ENCODE measurements around the gene C20orf173. TPM values are rescaled to one million over a fixed set of nuclear protein-coding genes. Genes with fewer than 3 reads are reported as not detected.

The C20orf173 gene
- total RNA-seq, 1 experiment from 2014 or later = not detected

DNA sequence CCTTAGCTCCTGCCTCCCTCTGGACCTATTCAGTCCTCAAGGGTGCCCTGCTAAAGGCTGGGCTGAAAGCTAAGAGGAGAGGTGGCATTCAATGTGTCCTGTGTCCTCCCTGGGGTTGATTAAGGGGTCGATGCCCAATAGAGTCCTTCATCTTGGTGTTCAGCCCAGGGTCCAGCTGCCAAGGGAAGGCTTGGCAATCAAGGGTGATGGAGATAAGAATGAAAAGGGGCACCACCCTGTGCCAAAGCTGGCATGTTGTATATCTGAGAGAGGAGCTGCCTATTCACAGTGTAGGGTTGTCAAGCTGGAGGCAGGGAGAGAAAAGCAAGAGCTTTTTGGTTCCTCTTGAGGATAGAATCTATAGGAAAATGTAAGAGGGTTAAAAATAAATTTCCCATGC, 12.3 kb downstream of the C20orf173 start:
- no peaks in the 10 kb centered on the region for H3K79me2 ChIP-seq (ENCODE audit: low read depth)
- CTCF ChIA-PET = interaction anchor here (0.7 kb wide), 1 partner anchor 13 kb away, joined by 5 read pairs; no protein-coding TSS in a partner anchor
- no peaks in the 10 kb centered on the region for H3K27me3 ChIP-seq (ENCODE audit: insufficient read depth, low read depth)
- POLR2A ChIA-PET (ENCODE audit: unreplicated experiment) = interaction anchor here (0.5 to 0.6 kb wide), 2 partner anchors 20 to 24 kb away, joined by 6 to 7 read pairs; no protein-coding TSS in a partner anchor
- intact Hi-C loops (cut with micrococcal nuclease; ENCODE audit: unreplicated experiment) = loop anchor here (2.0 kb wide), 1 partner anchor 438 kb away; the partner anchor contains the start of gene SCAND1
- peak overlapping the region; percentile 80 for H3K27ac ChIP-seq
- no peaks in the 10 kb centered on the region for H3K9me2 ChIP-seq (ENCODE audit: insufficient read depth)
- no peak overlapping the region for H2AFZ ChIP-seq
- no peak for DNase-seq
- no peak overlapping the region for H3K4me3 ChIP-seq
- H3F3A ChIP-seq (ENCODE audit: insufficient read depth, low read depth) = peaks cover 30% of the 10 kb centered on the region
- no peaks in the 10 kb centered on the region for H3K9me3 ChIP-seq (ENCODE audit: insufficient read depth, low read depth)
- TF ChIP-seq EZH2 (IDR thresholded peaks at IDR 0.05; ENCODE audit: low read depth) = no peak
- TF ChIP-seq, protein P1, sequence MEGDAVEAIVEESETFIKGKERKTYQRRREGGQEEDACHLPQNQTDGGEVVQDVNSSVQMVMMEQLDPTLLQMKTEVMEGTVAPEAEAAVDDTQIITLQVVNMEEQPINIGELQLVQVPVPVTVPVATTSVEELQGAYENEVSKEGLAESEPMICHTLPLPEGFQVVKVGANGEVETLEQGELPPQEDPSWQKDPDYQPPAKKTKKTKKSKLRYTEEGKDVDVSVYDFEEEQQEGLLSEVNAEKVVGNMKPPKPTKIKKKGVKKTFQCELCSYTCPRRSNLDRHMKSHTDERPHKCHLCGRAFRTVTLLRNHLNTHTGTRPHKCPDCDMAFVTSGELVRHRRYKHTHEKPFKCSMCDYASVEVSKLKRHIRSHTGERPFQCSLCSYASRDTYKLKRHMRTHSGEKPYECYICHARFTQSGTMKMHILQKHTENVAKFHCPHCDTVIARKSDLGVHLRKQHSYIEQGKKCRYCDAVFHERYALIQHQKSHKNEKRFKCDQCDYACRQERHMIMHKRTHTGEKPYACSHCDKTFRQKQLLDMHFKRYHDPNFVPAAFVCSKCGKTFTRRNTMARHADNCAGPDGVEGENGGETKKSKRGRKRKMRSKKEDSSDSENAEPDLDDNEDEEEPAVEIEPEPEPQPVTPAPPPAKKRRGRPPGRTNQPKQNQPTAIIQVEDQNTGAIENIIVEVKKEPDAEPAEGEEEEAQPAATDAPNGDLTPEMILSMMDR (conservative IDR thresholded peaks at IDR 0.05) = no peak
- no peaks in the 10 kb centered on the region for H4K20me1 ChIP-seq (ENCODE audit: insufficient read depth)
- BruUV-seq (replicated peaks) = no TSS peak
- peak overlapping the region; percentile 45 for H3K4me2 ChIP-seq
- H3K4me1 ChIP-seq (replicated peaks; ENCODE audit: insufficient read depth) = peaks cover 36% of the 10 kb centered on the region
- H3K36me3 ChIP-seq (ENCODE audit: low read depth) = no peaks in the 10 kb centered on the region

DNA sequence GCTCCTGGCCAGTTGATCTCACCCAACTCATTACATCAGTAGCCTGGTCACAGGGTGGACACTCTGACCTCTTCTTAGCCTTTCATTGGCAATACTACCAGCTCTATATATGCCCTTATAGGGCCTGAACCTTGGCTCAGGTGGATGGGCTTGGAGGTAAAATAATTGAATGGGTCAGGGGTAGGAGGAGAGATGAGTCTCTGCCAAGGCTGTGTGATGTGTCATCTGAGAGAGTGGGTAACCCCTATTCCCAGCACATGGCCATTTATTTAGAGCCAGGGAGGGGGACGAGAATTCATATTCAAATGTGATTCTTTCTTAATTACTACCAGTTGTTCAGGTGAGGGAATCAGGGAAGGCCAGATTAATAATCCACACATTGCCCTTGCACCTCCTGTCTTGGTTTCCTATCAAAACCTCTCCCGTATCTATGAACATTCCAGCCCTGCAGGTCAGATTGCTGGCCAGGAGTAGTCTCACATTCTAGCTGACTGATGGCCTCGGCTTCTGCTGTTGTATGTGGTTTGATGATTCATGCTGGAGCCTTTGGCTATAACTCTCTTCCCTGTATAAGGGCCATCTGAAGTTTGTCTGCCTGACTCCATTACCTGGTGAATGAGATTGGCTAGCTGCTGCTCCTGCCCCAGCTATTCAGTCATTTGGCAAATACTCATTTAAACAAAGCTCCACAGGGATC, 13.4 kb downstream of the C20orf173 start:
- Histone ChIP-seq H3K36me3 (ENCODE audit: low read depth) (no peaks in the 10 kb centered on the region; the same call in 1 of the 2 replicates), H4K20me1 (ENCODE audit: insufficient read depth) (no peaks in the 10 kb centered on the region), H3K9me3 (ENCODE audit: insufficient read depth, low read depth) (no peaks in the 10 kb centered on the region), H3F3A (ENCODE audit: insufficient read depth, low read depth) (peaks cover 30% of the 10 kb centered on the region), H3K79me2 (ENCODE audit: low read depth) (no peaks in the 10 kb centered on the region), H3K9me2 (ENCODE audit: insufficient read depth) (no peaks in the 10 kb centered on the region), H3K4me1 (replicated peaks; ENCODE audit: insufficient read depth) (peaks cover 36% of the 10 kb centered on the region), H3K27me3 (ENCODE audit: insufficient read depth, low read depth) (no peaks in the 10 kb centered on the region), H2AFZ (no peak overlapping the region), H3K27ac (peak overlapping the region; percentile 80), H3K4me3 (no peak overlapping the region), H3K4me2 (peak overlapping the region; percentile 45)
- intact Hi-C loops (cut with micrococcal nuclease; ENCODE audit: unreplicated experiment) = loop anchor here (1.0 to 2.0 kb wide), 3 partner anchors 100 to 439 kb away; partner anchors contain the start of gene SCAND1
- TF ChIP-seq EZH2 (IDR thresholded peaks at IDR 0.05; ENCODE audit: low read depth) = no peak
- TF ChIP-seq, protein P1 (conservative IDR thresholded peaks at IDR 0.05) = no peak
- no TSS peak for BruUV-seq (replicated peaks)
- CTCF ChIA-PET = interaction anchor here (0.6 to 1.1 kb wide), 3 partner anchors 103 to 348 kb away, joined by 3 to 11 read pairs (median 3); no protein-coding TSS in a partner anchor
- peak; percentile 78 to 95 for DNase-seq
- POLR2A ChIA-PET (ENCODE audit: unreplicated experiment) = interaction anchor here (0.5 to 0.8 kb wide), 7 partner anchors 20 to 612 kb away, joined by 3 to 6 read pairs (median 4); no protein-coding TSS in a partner anchor

DNA sequence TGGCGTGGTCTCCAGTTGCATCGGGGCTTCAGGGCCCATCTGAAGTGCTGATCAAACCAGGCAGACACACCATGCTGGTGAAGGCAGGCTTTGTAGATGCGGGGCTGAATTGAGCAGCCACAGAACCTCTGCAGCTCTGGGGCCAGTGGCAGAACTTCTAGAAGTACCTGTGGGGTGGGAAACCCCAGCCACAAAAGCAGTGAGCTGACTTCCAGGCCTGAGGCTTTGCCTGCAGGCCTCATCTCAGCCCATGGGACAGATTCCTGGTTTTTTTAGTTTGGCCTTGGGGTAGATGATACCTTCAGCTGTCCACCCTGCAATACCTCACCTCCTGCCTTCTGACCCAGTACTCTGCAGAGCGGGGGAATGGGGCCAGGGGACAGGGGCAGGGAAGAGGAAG, 14.1 kb downstream of the C20orf173 start:
- intact Hi-C loops (cut with micrococcal nuclease; ENCODE audit: unreplicated experiment) = no loop called here
- ChIA-PET CTCF (no interaction called here), POLR2A (ENCODE audit: unreplicated experiment) (interaction anchor here (0.6 kb wide), 1 partner anchor 242 kb away, joined by 5 read pairs; no protein-coding TSS in a partner anchor)
- Histone ChIP-seq H3K9me3 (ENCODE audit: insufficient read depth, low read depth) (no peaks in the 10 kb centered on the region), H3K27me3 (ENCODE audit: insufficient read depth, low read depth) (no peaks in the 10 kb centered on the region), H3K4me3 (no peak overlapping the region), H3K4me2 (peak overlapping the region; percentile 45), H3K36me3 (ENCODE audit: low read depth) (no peaks in the 10 kb centered on the region; the same call in 1 of the 2 replicates), H3K4me1 (replicated peaks; ENCODE audit: insufficient read depth) (peaks cover 36% of the 10 kb centered on the region), H4K20me1 (ENCODE audit: insufficient read depth) (no peaks in the 10 kb centered on the region), H3K9me2 (ENCODE audit: insufficient read depth) (no peaks in the 10 kb centered on the region), H3F3A (ENCODE audit: insufficient read depth, low read depth) (peaks cover 30% of the 10 kb centered on the region), H3K79me2 (ENCODE audit: low read depth) (no peaks in the 10 kb centered on the region), H2AFZ (no peak overlapping the region), H3K27ac (peak overlapping the region; percentile 80)
- BruUV-seq (replicated peaks) = no TSS peak
- DNase-seq = no peak
- no peak for TF ChIP-seq EZH2 (IDR thresholded peaks at IDR 0.05; ENCODE audit: low read depth)
- TF ChIP-seq, protein P1 (conservative IDR thresholded peaks at IDR 0.05) = no peak
